Neural cell (in vitro differentiated cells): Measurements from ENCODE around the gene GPC2. TPM values are rescaled to one million over a fixed set of nuclear protein-coding genes. Genes with fewer than 3 reads are reported as not detected.
"Not testable (repeated sequence)": the region's sequence is repeated elsewhere in the genome, so short reads cannot be mapped to it uniquely, and the experiment has no call there.

ENCODE experiments used
- H2AFZ ChIP-seq: fragments of 200-600, 300-800 bp; sonication (generic), shearing (Covaris generic); 2 replicates; pipeline ENCODE4 v1.6.0; 2014; ENCODE audit warnings: low read depth, mild to moderate bottlenecking, antibody characterized with exemption, low read length, moderate library complexity
- H3F3A ChIP-seq: fragments of 200-600 bp; shearing (Covaris generic); 2 replicates; pipeline ENCODE4 v1.6.1; 2016; ENCODE audit warnings: mild to moderate bottlenecking, moderate library complexity, mixed read lengths, antibody characterized with exemption, low read length; ENCODE audit not compliant: insufficient read depth, poor library complexity, severe bottlenecking
- H3K27ac ChIP-seq: fragments of 200-600, 300-800 bp; sonication (generic), shearing (Covaris generic); 2 replicates; pipeline ENCODE4 v1.5.1; 2014; ENCODE audit warnings: mild to moderate bottlenecking, low read length, moderate library complexity
- H3K27me3 ChIP-seq: fragments of 300-800, 200-600 bp; sonication (generic), shearing (Covaris generic); 2 replicates; pipeline ENCODE4 v1.6.0; 2014; ENCODE audit warnings: mild to moderate bottlenecking, low read depth, low read length, moderate library complexity; ENCODE audit not compliant: insufficient read depth
- H3K36me3 ChIP-seq: fragments of 300-800, 200-600 bp; sonication (generic), shearing (Covaris generic); 2 replicates; pipeline ENCODE4 v1.5.1; 2014; ENCODE audit warnings: mild to moderate bottlenecking, antibody characterized with exemption, low read length, moderate library complexity; ENCODE audit not compliant: insufficient read depth
- H3K4me2 ChIP-seq: fragments of 300-800, 200-600 bp; sonication (generic), shearing (Covaris generic); 2 replicates; pipeline ENCODE4 v1.6.0; 2014; ENCODE audit warnings: mild to moderate bottlenecking, low read length
- H3K4me3 ChIP-seq: fragments of 300-800, 200-600 bp; sonication (generic), shearing (Covaris generic); 2 replicates; pipeline ENCODE4 v1.5.1; 2014; ENCODE audit warnings: mild to moderate bottlenecking, low read length, moderate library complexity
- H3K79me2 ChIP-seq: fragments of 200-600 bp; shearing (Covaris generic); replicated peaks from 2 replicates; pipeline ENCODE4 v1.6.0; 2014; ENCODE audit warnings: mild to moderate bottlenecking, low read length, moderate library complexity; ENCODE audit not compliant: insufficient read depth
- H3K9ac ChIP-seq: fragments of 300-800, 200-600 bp; sonication (generic), shearing (Covaris generic); 2 replicates; pipeline ENCODE4 v1.6.1; 2016; ENCODE audit warnings: mild to moderate bottlenecking, low read length, mixed read lengths
- H3K9me2 ChIP-seq: fragments of 200-600 bp; shearing (Covaris generic); 2 replicates; pipeline ENCODE4 v1.6.1; 2016; ENCODE audit warnings: mild to moderate bottlenecking, low read length, mixed read lengths; ENCODE audit not compliant: insufficient read depth
- H3K9me3 ChIP-seq: fragments of 200-600, 300-800 bp; sonication (generic), shearing (Covaris generic); 2 replicates; pipeline ENCODE4 v1.6.1; 2016; ENCODE audit warnings: mild to moderate bottlenecking, mixed run types, low read length, moderate library complexity, mixed read lengths
- H4K20me1 ChIP-seq: fragments of 200-600 bp; shearing (Covaris generic); 2 replicates; pipeline ENCODE4 v1.6.1; 2016; ENCODE audit warnings: mild to moderate bottlenecking, mixed run types; ENCODE audit not compliant: insufficient read depth
- EP300 ChIP-seq: fragments of 450-650 bp; conservative IDR thresholded peaks from 2 replicates; pipeline ENCODE4 v1.6.1; 2014; ENCODE audit warnings: antibody characterized with exemption, mild to moderate bottlenecking, moderate library complexity; ENCODE audit not compliant: poor library complexity, severe bottlenecking
- EZH2 ChIP-seq: fragments of 200-600, 300-800 bp; shearing (Covaris generic), sonication (generic); IDR thresholded peaks from 2 replicates; pipeline ENCODE4 v1.6.1; 2014; ENCODE audit warnings: antibody characterized with exemption, low read length, borderline replicate concordance, mild to moderate bottlenecking; ENCODE audit not compliant: insufficient read depth, poor library complexity, severe bottlenecking
- MXI1 ChIP-seq: fragments of 450-650 bp; conservative IDR thresholded peaks from 2 replicates; pipeline ENCODE4 v1.6.1; 2014; ENCODE audit warnings: antibody characterized with exemption, mild to moderate bottlenecking; ENCODE audit not compliant: poor library complexity, severe bottlenecking
- POLR2AphosphoS5 ChIP-seq: IDR thresholded peaks from 2 replicates; pipeline ENCODE4 v1.6.1; 2012
- RAD21 ChIP-seq: fragments of 450-650 bp; conservative IDR thresholded peaks from 2 replicates; pipeline ENCODE4 v1.6.1; 2014; ENCODE audit warnings: antibody characterized with exemption, mild to moderate bottlenecking, moderate library complexity
- REST ChIP-seq: IDR thresholded peaks from 2 replicates; pipeline ENCODE4 v1.6.1; 2012; ENCODE audit warnings: borderline replicate concordance
- SMC3 ChIP-seq: fragments of 450-650 bp; conservative IDR thresholded peaks from 2 replicates; pipeline ENCODE4 v1.6.1; 2014; ENCODE audit warnings: antibody characterized with exemption, mild to moderate bottlenecking, moderate library complexity; ENCODE audit not compliant: poor library complexity
- TAF1 ChIP-seq: IDR thresholded peaks from 2 replicates; pipeline ENCODE4 v1.6.1; 2012; ENCODE audit warnings: low read depth
- polyA plus RNA-seq: library from polyadenylated mRNA; depleted of rRNA; stranded (reverse); fragments of >200 nt; gene quantifications from 2 replicates; pipeline ENCODE4 v1.2.3, GENCODE V29; 2014
- TF ChIP-seq, protein P1 (sequence below): fragments of 450-650 bp; IDR thresholded peaks from 2 replicates; pipeline ENCODE4 v1.5.1; 2014; ENCODE audit warnings: antibody characterized with exemption, mild to moderate bottlenecking, moderate library complexity; ENCODE audit not compliant: poor library complexity, severe bottlenecking

The GPC2 gene
- polyA plus RNA-seq, 1 donor from 2014 or later: 506 TPM

DNA sequence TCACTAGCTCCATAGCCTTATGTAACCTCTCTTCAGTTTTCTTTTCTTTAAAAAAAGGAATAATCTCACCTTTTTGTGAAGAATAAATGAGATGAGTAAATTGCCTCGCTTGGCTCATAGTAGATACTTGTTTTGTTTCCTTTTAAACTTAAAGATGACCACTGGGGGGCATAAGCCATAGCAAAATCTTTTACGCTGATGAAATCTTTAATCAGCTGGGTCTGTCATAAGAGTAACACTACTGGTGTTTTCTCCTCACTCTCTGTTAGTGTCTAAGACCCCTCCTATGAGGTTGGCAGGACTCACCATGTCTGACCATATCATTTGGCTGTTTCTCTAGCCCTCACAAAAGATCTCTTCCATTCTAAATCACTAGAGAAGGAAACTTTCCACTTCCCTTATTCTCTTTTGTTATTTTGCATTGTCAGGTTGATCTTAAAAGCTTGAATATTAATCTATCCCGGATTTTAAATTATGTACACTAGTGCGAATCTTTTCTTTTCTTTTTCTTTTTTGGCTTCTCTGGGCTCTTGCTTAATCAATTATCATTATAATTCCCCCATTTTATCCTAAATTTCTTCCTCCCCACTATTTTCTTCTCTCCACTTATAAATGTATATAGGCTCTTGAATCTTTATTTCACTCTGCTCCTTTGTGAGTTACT lies 13.0 kb upstream of the GPC2 start:
- Histone ChIP-seq H3K27ac (no peak overlapping the region), H3K4me3 (no peak overlapping the region), H3K79me2 (no peaks in the 10 kb centered on the region), H4K20me1 (no peaks in the 10 kb centered on the region), H3K27me3 (no peaks in the 10 kb centered on the region), H3K4me2 (no peak overlapping the region), H3F3A (no peaks in the 10 kb centered on the region), H3K9me2 (no peaks in the 10 kb centered on the region), H3K36me3 (no peaks in the 10 kb centered on the region), H3K9me3 (no peaks in the 10 kb centered on the region), H3K9ac (no peak overlapping the region), H2AFZ (no peak overlapping the region)
- TF ChIP-seq, protein P1, sequence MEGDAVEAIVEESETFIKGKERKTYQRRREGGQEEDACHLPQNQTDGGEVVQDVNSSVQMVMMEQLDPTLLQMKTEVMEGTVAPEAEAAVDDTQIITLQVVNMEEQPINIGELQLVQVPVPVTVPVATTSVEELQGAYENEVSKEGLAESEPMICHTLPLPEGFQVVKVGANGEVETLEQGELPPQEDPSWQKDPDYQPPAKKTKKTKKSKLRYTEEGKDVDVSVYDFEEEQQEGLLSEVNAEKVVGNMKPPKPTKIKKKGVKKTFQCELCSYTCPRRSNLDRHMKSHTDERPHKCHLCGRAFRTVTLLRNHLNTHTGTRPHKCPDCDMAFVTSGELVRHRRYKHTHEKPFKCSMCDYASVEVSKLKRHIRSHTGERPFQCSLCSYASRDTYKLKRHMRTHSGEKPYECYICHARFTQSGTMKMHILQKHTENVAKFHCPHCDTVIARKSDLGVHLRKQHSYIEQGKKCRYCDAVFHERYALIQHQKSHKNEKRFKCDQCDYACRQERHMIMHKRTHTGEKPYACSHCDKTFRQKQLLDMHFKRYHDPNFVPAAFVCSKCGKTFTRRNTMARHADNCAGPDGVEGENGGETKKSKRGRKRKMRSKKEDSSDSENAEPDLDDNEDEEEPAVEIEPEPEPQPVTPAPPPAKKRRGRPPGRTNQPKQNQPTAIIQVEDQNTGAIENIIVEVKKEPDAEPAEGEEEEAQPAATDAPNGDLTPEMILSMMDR: peak; percentile 28
- no peak for TF ChIP-seq POLR2AphosphoS5

- H3K27me3 ChIP-seq: no peaks in the 10 kb centered on the region
- no peak for TF ChIP-seq EZH2
- no peak for TF ChIP-seq TAF1
- H3K36me3 ChIP-seq: no peaks in the 10 kb centered on the region
- H2AFZ ChIP-seq: no peak overlapping the region
- no peaks in the 10 kb centered on the region for H4K20me1 ChIP-seq
- no peak overlapping the region for H3K27ac ChIP-seq
- H3K9me2 ChIP-seq: no peaks in the 10 kb centered on the region
- H3K79me2 ChIP-seq: no peaks in the 10 kb centered on the region
- H3K4me2 ChIP-seq: no peak overlapping the region
- no peaks in the 10 kb centered on the region for H3K9me3 ChIP-seq
- H3K4me3 ChIP-seq: no peak overlapping the region
- no peaks in the 10 kb centered on the region for H3F3A ChIP-seq
- no peak overlapping the region for H3K9ac ChIP-seq
Measured at GRCh38 chr7:100189061-100189460, 11.9 kb upstream of the GPC2 start.

DNA sequence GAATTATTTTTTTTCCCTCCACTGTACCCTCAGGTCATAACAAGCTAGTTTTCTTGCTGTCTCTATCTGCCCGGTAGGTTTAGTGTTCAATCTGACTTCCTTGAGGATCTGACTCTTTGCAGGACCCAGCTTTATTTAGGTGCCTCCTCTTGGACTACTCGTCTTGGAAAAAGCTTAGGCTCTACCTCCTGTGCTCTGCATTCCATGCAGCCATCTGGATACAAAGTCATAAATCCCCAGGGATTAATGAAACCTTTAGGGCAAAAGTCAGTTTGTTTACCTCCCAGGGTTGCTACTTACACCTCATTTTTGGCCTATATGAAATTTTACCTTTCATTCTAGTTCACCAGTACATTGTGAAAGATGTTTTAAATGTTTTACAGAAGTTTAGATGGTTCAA lies 8.5 kb upstream of the GPC2 start:
- H3K4me2 ChIP-seq: no peak overlapping the region
- H3K36me3 ChIP-seq: no peaks in the 10 kb centered on the region
- no peak overlapping the region for H3K9ac ChIP-seq
- H3K4me3 ChIP-seq: no peak overlapping the region
- no peaks in the 10 kb centered on the region for H3F3A ChIP-seq
- H3K27ac ChIP-seq: no peak overlapping the region
- no peaks in the 10 kb centered on the region for H3K9me3 ChIP-seq
- H2AFZ ChIP-seq: no peak overlapping the region
- no peaks in the 10 kb centered on the region for H3K27me3 ChIP-seq
- TF ChIP-seq RAD21: no peak
- TF ChIP-seq SMC3: no peak
- TF ChIP-seq MXI1: no peak
- TF ChIP-seq EZH2: no peak
- TF ChIP-seq EP300: no peak
- TF ChIP-seq POLR2AphosphoS5: no peak
- no peak for TF ChIP-seq TAF1
- TF ChIP-seq, protein P1: no peak
- no peak for TF ChIP-seq REST
- no peaks in the 10 kb centered on the region for H3K79me2 ChIP-seq
- H4K20me1 ChIP-seq: no peaks in the 10 kb centered on the region
- no peaks in the 10 kb centered on the region for H3K9me2 ChIP-seq

GRCh38 chr7:100183090-100183489 lies 5.9 kb upstream of the GPC2 start:
- not testable (repeated sequence) for H3K27ac ChIP-seq, H2AFZ ChIP-seq, H3F3A ChIP-seq, H3K9me2 ChIP-seq, H3K4me3 ChIP-seq, H3K27me3 ChIP-seq, H3K9me3 ChIP-seq, H3K36me3 ChIP-seq, H3K4me2 ChIP-seq, H3K79me2 ChIP-seq, H4K20me1 ChIP-seq, H3K9ac ChIP-seq
